Measurements from ENCODE around the gene INTS14.

Gene INTS14

GRCh38 chr15:65612616-65612946 is 1.6 kb upstream of the INTS14 start:
- in situ Hi-C loops (cut with HindIII; ENCODE audit: low sequenced_read_pairs): no loop called here
- DNase-seq (ENCODE audit: low read depth): no peak
- H3K4me3 ChIP-seq (ENCODE audit: low read depth, low read length): no peak overlapping the region
- TF ChIP-seq CTCF (IDR thresholded peaks at IDR 0.05; ENCODE audit: low read depth, low read length, missing control alignments): no peak

GRCh38 chr15:65611888-65612615 is 1.1 kb upstream of the INTS14 start:
- TF ChIP-seq CTCF (IDR thresholded peaks at IDR 0.05; ENCODE audit: low read depth, low read length, missing control alignments): no peak
- no peak for DNase-seq (ENCODE audit: low read depth)
- in situ Hi-C loops (cut with HindIII; ENCODE audit: low sequenced_read_pairs): no loop called here
- peak overlapping the region; percentile 83 for H3K4me3 ChIP-seq (ENCODE audit: low read depth, low read length)

DNA sequence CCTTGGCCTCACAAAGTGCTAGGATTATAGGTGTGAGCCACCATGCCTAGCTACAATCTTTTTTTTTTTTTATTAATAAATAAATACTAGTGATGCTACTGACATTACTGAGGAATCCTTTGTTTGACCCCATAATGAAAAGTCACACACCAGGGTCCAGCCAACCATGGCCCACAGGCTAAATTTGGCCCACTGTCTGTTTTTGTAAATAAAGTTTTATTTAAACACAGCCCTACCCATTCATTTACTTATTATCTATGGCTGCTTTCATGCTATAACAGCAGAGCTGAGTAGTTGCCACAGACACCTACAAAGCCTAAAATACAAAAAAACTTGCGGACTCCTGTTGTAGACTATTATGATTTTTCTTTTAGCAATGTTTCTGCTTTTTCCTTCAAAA is 7.4 kb downstream of the INTS14 start:
- no peak for DNase-seq (ENCODE audit: low read depth)
- in situ Hi-C loops (cut with HindIII; ENCODE audit: low sequenced_read_pairs): no loop called here
- TF ChIP-seq CTCF (IDR thresholded peaks at IDR 0.05; ENCODE audit: low read depth, low read length, missing control alignments): no peak
- no peak overlapping the region for H3K4me3 ChIP-seq (ENCODE audit: low read depth, low read length)

DNA sequence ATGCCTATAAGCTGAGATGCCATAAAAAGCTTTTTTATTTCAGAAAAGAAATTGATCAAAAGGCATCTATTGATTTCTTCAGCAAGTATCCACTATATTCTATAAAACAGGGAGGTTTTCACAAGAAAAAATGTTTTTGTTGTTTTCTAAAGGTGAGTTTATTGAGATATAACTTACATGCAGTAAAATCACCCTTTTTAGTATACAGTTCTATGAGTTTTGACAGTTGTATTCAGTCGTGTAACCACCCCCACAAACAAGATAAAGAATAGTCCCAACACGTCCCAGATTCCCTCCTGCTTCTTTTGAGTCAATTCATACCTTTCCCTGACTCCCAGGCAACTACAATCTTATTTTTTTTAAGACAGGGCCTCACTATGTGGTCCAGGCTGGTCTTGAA is 7.8 kb downstream of the INTS14 start:
- in situ Hi-C loops (cut with HindIII; ENCODE audit: low sequenced_read_pairs): no loop called here
- TF ChIP-seq CTCF (IDR thresholded peaks at IDR 0.05; ENCODE audit: low read depth, low read length, missing control alignments): no peak
- no peak for DNase-seq (ENCODE audit: low read depth)
- no peak overlapping the region for H3K4me3 ChIP-seq (ENCODE audit: low read depth, low read length)

- no peak overlapping the region for H3K4me3 ChIP-seq (ENCODE audit: low read depth, low read length)
- no peak for TF ChIP-seq CTCF (IDR thresholded peaks at IDR 0.05; ENCODE audit: low read depth, low read length, missing control alignments)
- DNase-seq (ENCODE audit: low read depth): no peak
- in situ Hi-C loops (cut with HindIII; ENCODE audit: low sequenced_read_pairs): no loop called here
Observed at GRCh38 chr15:65599677-65600076, 11.3 kb downstream of the INTS14 start.

DNA sequence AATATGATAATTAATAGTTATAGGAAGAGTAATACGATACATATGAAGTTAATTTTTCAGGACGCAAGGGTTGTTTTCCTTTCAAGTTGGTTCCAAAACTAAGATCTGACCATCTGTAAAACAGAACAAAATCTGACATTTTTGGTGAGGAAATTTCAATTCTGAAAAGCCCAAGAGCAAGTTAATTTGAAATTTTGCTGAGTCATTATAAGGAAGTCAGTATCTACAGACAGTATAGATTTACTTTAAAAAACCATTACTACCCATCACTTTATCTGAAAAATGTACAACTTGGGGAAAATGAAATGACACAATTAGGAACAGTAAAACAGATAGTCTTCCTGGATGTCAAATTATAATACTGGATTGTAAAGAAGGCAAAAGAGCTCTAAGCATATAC is 12.5 kb downstream of the INTS14 start:
- in situ Hi-C loops (cut with HindIII; ENCODE audit: low sequenced_read_pairs): no loop called here
- TF ChIP-seq CTCF (IDR thresholded peaks at IDR 0.05; ENCODE audit: low read depth, low read length, missing control alignments): no peak

More for the DNA sequence above, 12.5 kb downstream of the INTS14 start:
- no peak overlapping the region for H3K4me3 ChIP-seq (ENCODE audit: low read depth, low read length)
- no peak for DNase-seq (ENCODE audit: low read depth)

All from astrocyte of the cerebellum (primary cell).